Astrocyte (in vitro differentiated cells and primary cell): ENCODE data around the gene NIT1.

Source experiments
- CTCF ChIP-seq: IDR thresholded peaks from 2 replicates; pipeline ENCODE4 v1.5.1; 2011; ENCODE audit warnings: low read depth, mild to moderate bottlenecking, inconsistent platforms, low read length, moderate library complexity; ENCODE audit not compliant: insufficient read depth
- EZH2 ChIP-seq: IDR thresholded peaks from 2 replicates; pipeline ENCODE4 v1.6.1; 2012; ENCODE audit warnings: mild to moderate bottlenecking, low read length, inconsistent platforms; ENCODE audit not compliant: insufficient read depth

GRCh38 chr1:161069241-161069640 is 48.7 kb upstream of the NIT1 start:
- TF ChIP-seq CTCF: no peak
- no peak for TF ChIP-seq EZH2
